IPS-18a (cell line): Measurements from ENCODE around the gene MRPS16.
A peak's percentile ranks its signal among the peaks of the same experiment; 100 is the strongest.

Source experiments
- H3K27ac ChIP-seq: one replicate; pipeline ENCODE4 v1.5.1; 2013; ENCODE audit warnings: low read length
- H3K27me3 ChIP-seq: one replicate; pipeline ENCODE4 v1.6.1; 2013; ENCODE audit warnings: mild to moderate bottlenecking, low read length; ENCODE audit not compliant: control insufficient read depth, insufficient read depth
- H3K36me3 ChIP-seq: one replicate; pipeline ENCODE4 v1.6.1; 2013; ENCODE audit warnings: low read depth, low read length; ENCODE audit not compliant: control insufficient read depth
- H3K4me1 ChIP-seq: one replicate; pipeline ENCODE4 v1.6.1; 2013; ENCODE audit warnings: low read depth, low read length; ENCODE audit not compliant: control insufficient read depth
- H3K4me3 ChIP-seq: one replicate; pipeline ENCODE4 v1.5.1; 2013; ENCODE audit warnings: low read length
- H3K9ac ChIP-seq: one replicate; pipeline ENCODE4 v1.6.1; 2013; ENCODE audit warnings: mild to moderate bottlenecking, low read length, moderate library complexity
- H3K9me3 ChIP-seq: one replicate; pipeline ENCODE4 v1.6.1; 2013; ENCODE audit warnings: low read depth, low read length; ENCODE audit not compliant: control insufficient read depth

MRPS16 gene

DNA sequence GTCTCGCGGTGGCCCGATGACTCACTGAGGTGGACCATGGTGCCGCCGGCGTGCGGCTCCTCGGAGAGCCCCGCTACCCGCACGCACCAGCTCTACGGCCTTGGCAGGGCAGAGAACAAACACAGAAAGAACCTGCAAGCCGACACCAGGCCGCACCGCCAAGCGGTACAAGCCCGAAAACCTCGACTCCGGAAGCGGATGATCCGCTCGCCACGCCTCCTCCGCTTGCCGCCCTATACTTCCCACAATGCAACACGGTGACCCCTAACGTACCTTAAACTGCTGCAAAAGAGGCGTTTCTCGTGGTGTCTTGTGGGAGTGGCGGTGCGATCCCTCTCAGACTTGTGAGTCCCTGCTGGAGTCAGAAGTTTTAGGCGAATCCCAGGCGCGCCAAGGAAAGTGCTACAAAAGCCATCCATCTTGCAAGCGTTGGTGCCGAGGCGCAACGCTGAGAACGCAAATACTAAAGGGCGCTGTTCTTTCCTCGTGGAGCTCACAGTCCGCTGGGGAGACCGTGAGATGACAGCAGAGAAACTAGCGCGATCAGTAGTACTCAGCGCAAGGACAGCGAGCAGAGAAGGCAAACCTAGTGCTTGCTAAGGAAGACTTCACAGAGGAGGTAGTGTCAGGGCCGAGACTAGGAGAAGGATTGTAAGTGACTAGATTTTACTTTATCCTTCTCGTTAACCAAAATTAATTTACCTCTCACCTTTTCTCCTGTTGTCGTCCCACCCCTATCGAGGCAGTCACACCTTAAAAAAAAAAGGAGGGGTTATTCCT, at the start of gene MRPS16:
Gene MRPS16, minus strand, starts transcription at position 200 of the 780 bp plus-strand sequence. Its CDS starts 162 bp downstream, at position 38.
- H3K36me3 ChIP-seq = peaks cover 19% of the 10 kb centered on the region
- peaks cover 3% of the 10 kb centered on the region for H3K4me1 ChIP-seq
- H3K9me3 ChIP-seq = no peaks in the 10 kb centered on the region
- H3K4me3 ChIP-seq = peak within 1 kb of the TSS; percentile 94
- no peaks in the 10 kb centered on the region for H3K27me3 ChIP-seq
- H3K9ac ChIP-seq = peak within 1 kb of the TSS; percentile 91
- peak within 1 kb of the TSS; percentile 84 for H3K27ac ChIP-seq

DNA sequence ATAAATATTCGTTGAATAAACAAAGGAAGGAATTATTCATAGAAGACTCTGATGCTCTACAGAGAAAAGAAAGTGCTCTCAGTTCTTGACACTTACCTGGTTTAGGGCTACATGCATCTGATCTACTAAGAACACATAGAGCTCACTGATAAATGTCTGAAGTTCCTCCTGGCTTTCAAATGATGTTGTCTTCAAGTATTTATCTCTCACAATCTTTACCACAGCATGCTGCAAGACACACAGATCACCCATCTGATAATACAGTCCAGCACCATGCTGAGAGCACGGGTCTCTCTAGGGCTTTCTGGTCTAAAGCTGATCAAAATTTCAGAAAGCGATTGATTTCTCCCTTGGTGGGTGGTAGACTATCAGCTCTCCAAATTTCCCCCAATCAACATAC, 44.5 kb upstream of the MRPS16 start:
- H3K4me3 ChIP-seq = no peak overlapping the region
- no peaks in the 10 kb centered on the region for H3K27me3 ChIP-seq
- no peak overlapping the region for H3K27ac ChIP-seq
- no peaks in the 10 kb centered on the region for H3K4me1 ChIP-seq
- H3K9me3 ChIP-seq = no peaks in the 10 kb centered on the region
- H3K36me3 ChIP-seq = no peaks in the 10 kb centered on the region
- H3K9ac ChIP-seq = no peak overlapping the region

DNA sequence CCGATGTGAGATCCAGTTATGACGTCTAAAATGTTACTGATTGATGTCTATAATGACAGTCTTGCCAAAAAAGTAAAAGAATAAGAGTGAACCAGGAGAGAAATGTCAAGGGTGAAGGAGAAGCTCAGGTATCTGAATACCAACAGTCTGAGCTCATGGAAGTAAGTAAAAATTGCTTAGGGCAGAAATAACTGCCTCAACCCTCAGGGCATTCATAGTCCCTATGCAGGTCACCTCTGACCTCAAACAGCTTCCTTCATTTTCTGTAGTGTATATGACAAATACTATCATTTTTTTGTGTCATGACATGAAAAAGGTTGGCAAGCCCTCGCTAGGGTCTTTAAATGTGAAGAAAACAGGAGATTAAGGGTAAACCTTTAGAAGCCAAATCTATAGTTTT, 41.0 kb upstream of the MRPS16 start:
- H3K9me3 ChIP-seq = peaks cover 7% of the 10 kb centered on the region
- H3K36me3 ChIP-seq = no peaks in the 10 kb centered on the region
- no peaks in the 10 kb centered on the region for H3K27me3 ChIP-seq
- no peak overlapping the region for H3K9ac ChIP-seq
- H3K4me3 ChIP-seq = no peak overlapping the region
- H3K4me1 ChIP-seq = no peaks in the 10 kb centered on the region
- no peak overlapping the region for H3K27ac ChIP-seq

DNA sequence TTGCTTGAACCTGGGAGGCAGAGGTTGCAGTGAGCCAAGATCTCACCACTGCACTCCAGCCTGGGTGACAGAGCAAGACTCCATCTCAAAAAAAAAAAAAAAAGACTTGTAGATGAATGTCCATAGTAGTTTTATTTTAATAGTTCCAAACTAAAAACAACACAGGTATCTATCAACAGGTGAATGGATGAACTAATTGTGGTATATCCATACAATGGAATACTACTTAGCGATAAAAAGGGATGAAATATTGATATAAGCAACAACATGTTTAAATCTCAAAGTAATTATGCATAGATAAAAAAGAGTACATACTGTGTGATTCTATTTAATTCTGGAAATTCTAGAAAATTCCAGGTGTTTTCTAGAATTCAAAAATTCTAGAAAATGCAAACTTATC, 37.5 kb upstream of the MRPS16 start:
- Histone ChIP-seq H3K9me3 (peaks cover 7% of the 10 kb centered on the region), H3K27me3 (no peaks in the 10 kb centered on the region), H3K4me1 (no peaks in the 10 kb centered on the region), H3K4me3 (no peak overlapping the region), H3K36me3 (no peaks in the 10 kb centered on the region), H3K9ac (no peak overlapping the region), H3K27ac (no peak overlapping the region)

DNA sequence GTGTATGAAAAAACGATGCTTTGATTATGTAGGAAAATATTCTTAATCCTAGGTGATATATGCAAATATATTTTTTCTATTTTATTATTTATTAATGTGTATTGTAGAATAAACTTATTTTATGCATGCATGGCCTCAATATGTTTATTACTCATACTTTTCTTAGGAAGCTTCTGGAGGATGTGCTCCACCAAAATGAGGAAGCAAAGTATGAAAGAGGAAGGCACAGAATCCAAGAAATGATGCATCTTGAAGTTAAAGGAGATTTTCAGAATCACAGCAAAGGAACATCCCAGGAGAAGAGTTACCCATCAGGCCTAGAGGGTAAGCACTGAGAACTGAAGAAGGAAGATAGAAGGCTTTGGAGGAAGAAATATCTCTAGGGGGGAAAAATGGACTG, 35.0 kb upstream of the MRPS16 start:
- H3K4me3 ChIP-seq = no peak overlapping the region
- H3K27me3 ChIP-seq = no peaks in the 10 kb centered on the region
- H3K27ac ChIP-seq = no peak overlapping the region
- no peaks in the 10 kb centered on the region for H3K4me1 ChIP-seq
- no peaks in the 10 kb centered on the region for H3K36me3 ChIP-seq
- H3K9me3 ChIP-seq = peaks cover 7% of the 10 kb centered on the region
- no peak overlapping the region for H3K9ac ChIP-seq

DNA sequence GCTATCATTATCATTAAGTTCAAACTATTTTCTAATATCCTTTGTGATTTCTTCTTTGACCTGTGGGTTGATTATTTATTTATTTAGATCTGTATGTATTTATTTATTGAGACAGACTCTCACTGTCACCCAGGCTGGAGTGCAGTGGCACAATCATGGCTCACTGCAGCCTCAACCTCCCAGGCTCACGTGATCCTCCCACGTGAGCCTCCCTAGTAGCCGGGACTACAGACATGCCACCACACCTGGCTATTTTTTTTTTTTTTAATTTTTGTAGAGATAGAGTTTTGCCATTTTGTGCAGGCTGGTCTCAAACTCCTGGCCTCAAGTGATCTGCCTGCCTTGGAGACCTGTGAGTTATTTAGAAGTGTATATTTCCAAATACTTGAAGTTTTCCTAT, 28.7 kb upstream of the MRPS16 start:
- no peak overlapping the region for H3K9ac ChIP-seq
- no peaks in the 10 kb centered on the region for H3K36me3 ChIP-seq
- H3K9me3 ChIP-seq = no peaks in the 10 kb centered on the region
- H3K27ac ChIP-seq = no peak overlapping the region
- H3K4me1 ChIP-seq = no peaks in the 10 kb centered on the region
- H3K27me3 ChIP-seq = no peaks in the 10 kb centered on the region
- no peak overlapping the region for H3K4me3 ChIP-seq

DNA sequence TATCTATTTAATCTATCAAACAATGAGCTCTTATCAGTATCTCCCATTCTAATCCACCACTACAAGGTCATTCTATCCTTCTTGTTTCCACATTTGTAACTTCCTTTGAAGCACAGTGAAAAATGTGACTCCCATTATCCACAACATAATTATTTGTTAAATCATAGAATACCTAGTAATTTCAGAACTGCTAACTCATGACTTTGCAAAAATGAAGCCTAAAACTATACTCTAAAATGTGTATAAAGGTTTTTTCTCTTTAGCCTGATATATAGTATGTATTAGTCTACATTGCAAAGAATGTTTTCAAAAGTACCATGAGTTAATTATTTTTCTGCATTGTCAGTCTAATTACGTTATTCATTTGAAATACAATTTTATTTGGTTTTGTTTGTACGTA, 12.0 kb upstream of the MRPS16 start:
- no peak overlapping the region for H3K4me3 ChIP-seq
- no peak overlapping the region for H3K27ac ChIP-seq
- H3K9me3 ChIP-seq = no peaks in the 10 kb centered on the region
- no peaks in the 10 kb centered on the region for H3K36me3 ChIP-seq
- H3K9ac ChIP-seq = no peak overlapping the region
- no peaks in the 10 kb centered on the region for H3K4me1 ChIP-seq
- H3K27me3 ChIP-seq = no peaks in the 10 kb centered on the region

DNA sequence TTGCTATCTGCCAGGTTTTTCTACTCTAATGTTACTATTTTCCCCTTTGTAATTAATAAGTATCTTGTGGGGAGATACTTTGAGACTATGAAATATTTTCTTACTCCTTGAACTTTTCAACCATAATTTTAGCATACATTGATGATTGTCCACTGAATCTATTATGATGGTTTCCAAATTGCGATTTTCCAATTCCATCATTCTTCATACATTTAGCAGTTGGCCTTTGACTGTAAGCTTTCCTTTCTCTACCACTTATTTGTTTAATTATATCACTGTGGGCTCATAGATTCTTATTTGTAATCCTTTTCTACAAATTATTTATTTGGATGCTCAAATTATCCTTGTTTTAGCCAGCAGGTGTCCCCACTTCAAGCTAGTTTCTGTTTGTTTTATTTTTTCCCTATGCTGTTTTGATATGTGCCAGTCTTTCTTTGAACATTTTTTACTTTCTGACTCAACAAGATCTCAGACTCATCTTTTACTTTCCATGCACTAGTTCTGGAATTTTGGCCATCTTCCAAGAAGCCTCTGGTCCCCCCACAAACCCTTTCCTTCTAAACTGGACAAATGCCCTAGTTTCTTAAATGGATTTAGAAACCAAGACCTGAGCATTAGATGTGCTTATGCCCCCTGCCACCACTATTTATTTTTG, 11.4 kb upstream of the MRPS16 start:
- Histone ChIP-seq H3K4me3 (no peak overlapping the region), H3K27me3 (no peaks in the 10 kb centered on the region), H3K36me3 (no peaks in the 10 kb centered on the region), H3K27ac (no peak overlapping the region), H3K4me1 (no peaks in the 10 kb centered on the region), H3K9ac (no peak overlapping the region), H3K9me3 (no peaks in the 10 kb centered on the region)

DNA sequence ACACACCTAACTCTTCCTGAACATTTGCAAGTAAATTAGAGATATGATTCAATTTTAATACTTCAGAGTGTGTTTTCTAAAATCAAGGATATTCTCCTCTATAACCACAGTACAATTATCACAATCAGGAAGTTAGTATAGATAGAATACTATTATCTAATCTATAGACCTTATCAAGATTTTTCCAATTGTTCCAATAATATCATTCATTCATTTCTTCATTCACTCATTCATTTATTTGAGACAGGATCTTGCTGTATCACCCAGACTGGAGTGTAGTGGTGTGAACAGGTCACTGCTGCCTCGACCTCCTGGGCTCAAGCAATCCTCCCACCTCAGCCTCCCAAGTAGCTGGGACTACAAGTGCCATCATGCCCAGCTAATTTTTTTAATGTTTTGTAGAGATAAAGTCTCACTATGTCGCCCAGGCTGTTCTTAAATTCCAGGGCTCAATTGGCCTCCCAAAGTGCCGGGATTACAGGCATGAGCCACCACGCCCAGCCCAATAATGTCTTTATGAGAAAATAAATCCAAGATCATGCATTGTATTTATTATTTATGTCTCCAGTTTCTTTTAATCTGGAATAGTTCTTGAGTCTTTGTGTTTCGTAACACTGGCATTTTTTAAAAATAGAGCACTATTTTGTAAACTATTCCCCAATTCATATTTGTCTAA, 10.6 kb upstream of the MRPS16 start:
- Histone ChIP-seq H3K27ac (no peak overlapping the region), H3K27me3 (no peaks in the 10 kb centered on the region), H3K4me3 (no peak overlapping the region), H3K9me3 (no peaks in the 10 kb centered on the region), H3K4me1 (no peaks in the 10 kb centered on the region), H3K9ac (no peak overlapping the region), H3K36me3 (no peaks in the 10 kb centered on the region)

DNA sequence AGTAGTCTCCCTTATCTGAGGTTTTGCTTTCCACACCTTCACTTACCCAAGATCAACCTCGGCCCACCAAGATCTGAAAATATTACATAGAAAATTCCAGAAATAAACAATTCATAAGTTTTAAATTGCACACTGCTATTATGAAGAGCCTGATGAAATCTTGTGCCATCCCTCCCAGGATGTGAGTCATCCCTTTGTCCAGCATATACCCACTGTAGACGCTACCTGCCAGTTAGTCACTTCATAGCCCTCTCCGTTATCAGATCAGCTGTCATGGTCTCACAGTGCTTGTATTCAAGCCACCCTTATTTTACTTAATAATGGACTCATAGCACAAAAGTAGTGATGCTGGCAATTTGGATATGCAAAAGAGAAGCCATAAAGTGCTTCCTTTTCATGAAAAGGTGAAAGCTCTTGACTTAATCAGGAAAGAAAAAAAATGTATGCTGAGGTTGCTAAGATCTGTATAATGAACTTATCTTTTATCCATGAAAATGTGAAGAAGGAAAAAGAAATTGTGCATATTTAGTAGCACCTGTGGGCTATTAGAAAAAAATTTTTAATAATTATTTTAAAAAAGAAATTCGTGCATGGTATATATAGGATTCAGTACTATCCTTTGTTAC, 9.8 kb upstream of the MRPS16 start:
- H3K27ac ChIP-seq = no peak overlapping the region
- no peaks in the 10 kb centered on the region for H3K4me1 ChIP-seq
- no peak overlapping the region for H3K4me3 ChIP-seq
- no peak overlapping the region for H3K9ac ChIP-seq
- H3K27me3 ChIP-seq = no peaks in the 10 kb centered on the region
- H3K9me3 ChIP-seq = no peaks in the 10 kb centered on the region
- no peaks in the 10 kb centered on the region for H3K36me3 ChIP-seq

DNA sequence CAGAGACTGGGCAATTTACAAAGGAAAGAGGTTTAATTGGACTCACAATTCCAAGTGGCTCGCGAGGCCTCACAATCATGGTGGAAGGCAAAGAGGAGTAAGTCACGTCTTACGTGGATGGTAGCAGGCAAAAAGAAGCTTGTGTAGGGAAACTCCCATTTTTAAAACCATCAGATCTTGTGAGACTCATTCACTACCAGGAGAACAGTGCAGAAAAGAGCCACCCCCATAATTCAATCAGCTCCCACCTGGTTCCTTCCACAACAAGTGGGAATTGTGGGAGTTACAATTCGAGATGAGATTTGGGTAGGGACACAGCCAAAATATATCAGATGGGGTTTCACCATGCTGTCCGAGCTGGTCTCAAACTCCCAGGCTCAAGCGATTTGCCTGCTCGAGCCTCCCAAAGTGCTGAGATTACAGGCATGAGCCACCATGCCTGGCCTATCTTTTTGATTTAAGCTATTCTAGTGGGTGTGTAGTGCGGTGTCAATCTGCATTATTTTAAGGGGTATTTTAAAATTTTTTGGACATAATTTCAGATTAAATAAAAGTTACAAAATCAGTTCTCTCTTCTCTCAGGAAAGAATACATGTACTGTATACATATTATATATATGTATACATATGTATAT, 9.0 kb upstream of the MRPS16 start:
- Histone ChIP-seq H3K9ac (no peak overlapping the region), H3K4me3 (no peak overlapping the region), H3K4me1 (no peaks in the 10 kb centered on the region), H3K27ac (no peak overlapping the region), H3K27me3 (no peaks in the 10 kb centered on the region), H3K9me3 (no peaks in the 10 kb centered on the region), H3K36me3 (no peaks in the 10 kb centered on the region)
